HepG2 (cell line): Measurements from ENCODE around the gene AIDA. TPM values are rescaled to one million over a fixed set of nuclear protein-coding genes. Genes with fewer than 3 reads are reported as not detected.
A peak's percentile ranks its signal among the peaks of the same experiment; 100 is the strongest.

ENCODE experiments used
- DNMT1 ChIP-seq: sonication (generic); formaldehyde crosslinking; IDR thresholded peaks from 2 replicates; pipeline ENCODE4 v1.5.1; 2020; ENCODE audit warnings: mild to moderate bottlenecking, missing genetic modification reagents
- GABPB1 ChIP-seq: IDR thresholded peaks from 2 replicates; pipeline ENCODE4 v1.6.1; 2016; ENCODE audit warnings: mild to moderate bottlenecking, missing genetic modification reagents, moderate library complexity, missing compliant biosample characterization
- HNF1A ChIP-seq, 2 experiments: sonication (generic) in 1 of 2; formaldehyde crosslinking in 1 of 2; IDR thresholded peaks; 2 replicates each; pipeline versions ENCODE4 v1.4.0 to v1.6.1; 2016 to 2020; ENCODE audit warnings: borderline replicate concordance in 1 of 2, low read depth in 1 of 2, mild to moderate bottlenecking in 1 of 2, missing genetic modification reagents in 1 of 2
- HOXA3 ChIP-seq: sonication (generic); formaldehyde crosslinking; IDR thresholded peaks from 2 replicates; pipeline ENCODE4 v1.5.0; 2020; ENCODE audit warnings: missing genetic modification reagents
- TGIF2 ChIP-seq: IDR thresholded peaks from 2 replicates; pipeline ENCODE4 v1.6.1; 2016; ENCODE audit warnings: control low read depth, missing compliant biosample characterization
- THAP9 ChIP-seq: sonication (generic); formaldehyde crosslinking; IDR thresholded peaks from 2 replicates; pipeline ENCODE4; 2020; ENCODE audit warnings: missing genetic modification reagents, mild to moderate bottlenecking, borderline replicate concordance
- ZHX2 ChIP-seq, 2 experiments: sonication (generic) in 1 of 2; formaldehyde crosslinking in 1 of 2; IDR thresholded peaks; 2 replicates each; pipeline versions ENCODE4 v1.6.1 to v1.9.0; 2014 to 2022; ENCODE audit warnings: antibody characterized with exemption in 1 of 2, borderline replicate concordance in 1 of 2, inconsistent platforms in 1 of 2, low read depth in 1 of 2, missing genetic modification reagents in 1 of 2
- ZNF546 ChIP-seq: sonication (generic); formaldehyde crosslinking; conservative IDR thresholded peaks from 2 replicates; pipeline ENCODE4 v1.8.1; 2023; ENCODE audit warnings: mild to moderate bottlenecking, missing genetic modification reagents
- ZNF572 ChIP-seq: sonication (generic); formaldehyde crosslinking; IDR thresholded peaks from 2 replicates; pipeline ENCODE4 v1.5.1; 2020; ENCODE audit warnings: mild to moderate bottlenecking, missing genetic modification reagents
- ZNF841 ChIP-seq: sonication (generic); formaldehyde crosslinking; IDR thresholded peaks from 2 replicates; pipeline ENCODE4 v1.8.1; 2023; ENCODE audit warnings: missing genetic modification reagents, borderline replicate concordance
- polyA plus RNA-seq, 8 experiments: library from polyadenylated mRNA; depleted of rRNA in 3 of 8; stranded (reverse) in 7 of 8; unstranded in 1 of 8; fragments of >200 nt; fragmentation: Illumina TruSeq in 4 of 8; extraction: Trizol in 4 of 8; gene quantifications; 2 replicates each; pipeline versions ENCODE4 v1.2.1 to v1.2.3, GENCODE V29; 2011 to 2016; ENCODE audit warnings: low read depth in 4 of 8, missing spikeins in 1 of 8, mixed read lengths in 1 of 8; ENCODE audit not compliant: insufficient read depth in 1 of 8
- total RNA-seq, 5 experiments: library from RNA; depleted of rRNA; stranded (reverse); fragments of >200 nt; fragmentation: Illumina TruSeq; extraction: Trizol; gene quantifications; 2 replicates each; pipeline ENCODE4 v1.2.3, GENCODE V29; 2016; ENCODE audit warnings: low read depth in 1 of 5
- TF ChIP-seq, protein P1 (sequence below): fragments of 450-650 bp; IDR thresholded peaks from 2 replicates; pipeline ENCODE4 v1.6.1; 2016

AIDA gene
- total and polyA plus RNA-seq, 2 of the 13 experiments (the other 11 are each of a cell fraction or from before 2014, with no cell fraction given) = 17.5 to 35.4 TPM

GRCh38 chr1:222713091-222713961, 1.0 kb upstream of the AIDA start (continued):
- TF ChIP-seq HNF1A (IDR thresholded peaks at IDR 0.05; ENCODE audit: low read depth) = 0 out of 2 replicates have a peak, but pooled peaks have one; percentile 15
- no peak for TF ChIP-seq HNF1A (CRISPR knock-in tag; IDR thresholded peaks at IDR 0.05; ENCODE audit: borderline replicate concordance)
- TF ChIP-seq, protein P1, sequence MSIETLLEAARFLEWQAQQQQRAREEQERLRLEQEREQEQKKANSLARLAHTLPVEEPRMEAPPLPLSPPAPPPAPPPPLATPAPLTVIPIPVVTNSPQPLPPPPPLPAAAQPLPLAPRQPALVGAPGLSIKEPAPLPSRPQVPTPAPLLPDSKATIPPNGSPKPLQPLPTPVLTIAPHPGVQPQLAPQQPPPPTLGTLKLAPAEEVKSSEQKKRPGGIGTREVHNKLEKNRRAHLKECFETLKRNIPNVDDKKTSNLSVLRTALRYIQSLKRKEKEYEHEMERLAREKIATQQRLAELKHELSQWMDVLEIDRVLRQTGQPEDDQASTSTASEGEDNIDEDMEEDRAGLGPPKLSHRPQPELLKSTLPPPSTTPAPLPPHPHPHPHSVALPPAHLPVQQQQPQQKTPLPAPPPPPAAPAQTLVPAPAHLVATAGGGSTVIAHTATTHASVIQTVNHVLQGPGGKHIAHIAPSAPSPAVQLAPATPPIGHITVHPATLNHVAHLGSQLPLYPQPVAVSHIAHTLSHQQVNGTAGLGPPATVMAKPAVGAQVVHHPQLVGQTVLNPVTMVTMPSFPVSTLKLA = peak; percentile 76
- TF ChIP-seq ZNF841 = no peak
- peak; percentile 77; the same call in 1 of the 2 replicates for TF ChIP-seq TGIF2 (CRISPR knock-in tag)
- no peak for TF ChIP-seq ZNF546 (CRISPR knock-in tag)
- peak; percentile 37; the same call in 1 of the 2 replicates for TF ChIP-seq ZHX2 (IDR thresholded peaks at IDR 0.05; ENCODE audit: low read depth)
- TF ChIP-seq ZHX2 (CRISPR knock-in tag; IDR thresholded peaks at IDR 0.05; ENCODE audit: borderline replicate concordance) = no peak
- TF ChIP-seq GABPB1 (CRISPR knock-in tag) = peak; percentile 91
- TF ChIP-seq ZNF572 (CRISPR knock-in tag) = no peak
- no peak for TF ChIP-seq DNMT1
- peak; percentile 53; the same call in 1 of the 2 replicates for TF ChIP-seq HOXA3
- no peak; the same call in 1 of the 2 replicates for TF ChIP-seq THAP9 (CRISPR knock-in tag)
